Lower leg skin (tissue), 3 donors: ENCODE results near the gene ZNF662.

Experiments used
- POLR2A ChIP-seq, 2 donors: fragments of 450-650 bp; IDR thresholded peaks; one replicate each; pipeline ENCODE4 v1.6.1; 2016 to 2017; ENCODE audit warnings: antibody characterized with exemption in 2 of 2, mild to moderate bottlenecking in 1 of 2, moderate library complexity in 1 of 2
- TF ChIP-seq, protein P1 (sequence below), 3 donors: fragments of 450-650 bp; IDR thresholded peaks; one replicate each; pipeline ENCODE4 v1.5.1; 2016; ENCODE audit warnings: antibody characterized with exemption in 3 of 3, mild to moderate bottlenecking in 3 of 3, moderate library complexity in 2 of 3

DNA sequence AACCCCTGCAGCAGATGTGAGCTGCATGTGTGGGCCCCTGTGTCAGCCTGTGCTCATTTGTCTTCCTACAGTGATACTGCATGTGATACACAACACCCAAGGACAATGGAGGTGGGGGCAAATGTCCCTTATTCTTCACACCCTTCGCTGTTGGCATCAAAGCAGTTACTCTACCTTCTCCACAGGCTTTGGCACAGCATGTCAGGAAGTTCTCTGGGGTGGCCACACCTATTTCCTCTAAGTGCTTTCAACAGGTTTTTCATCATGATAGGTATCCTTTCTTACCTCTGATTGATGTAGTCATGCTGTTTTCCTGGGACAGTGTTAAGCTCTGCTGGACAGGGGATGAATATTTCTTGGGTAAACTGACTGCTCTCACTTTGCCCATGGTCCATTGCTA lies 29.5 kb downstream of the ZNF662 start:
- TF ChIP-seq, protein P1, sequence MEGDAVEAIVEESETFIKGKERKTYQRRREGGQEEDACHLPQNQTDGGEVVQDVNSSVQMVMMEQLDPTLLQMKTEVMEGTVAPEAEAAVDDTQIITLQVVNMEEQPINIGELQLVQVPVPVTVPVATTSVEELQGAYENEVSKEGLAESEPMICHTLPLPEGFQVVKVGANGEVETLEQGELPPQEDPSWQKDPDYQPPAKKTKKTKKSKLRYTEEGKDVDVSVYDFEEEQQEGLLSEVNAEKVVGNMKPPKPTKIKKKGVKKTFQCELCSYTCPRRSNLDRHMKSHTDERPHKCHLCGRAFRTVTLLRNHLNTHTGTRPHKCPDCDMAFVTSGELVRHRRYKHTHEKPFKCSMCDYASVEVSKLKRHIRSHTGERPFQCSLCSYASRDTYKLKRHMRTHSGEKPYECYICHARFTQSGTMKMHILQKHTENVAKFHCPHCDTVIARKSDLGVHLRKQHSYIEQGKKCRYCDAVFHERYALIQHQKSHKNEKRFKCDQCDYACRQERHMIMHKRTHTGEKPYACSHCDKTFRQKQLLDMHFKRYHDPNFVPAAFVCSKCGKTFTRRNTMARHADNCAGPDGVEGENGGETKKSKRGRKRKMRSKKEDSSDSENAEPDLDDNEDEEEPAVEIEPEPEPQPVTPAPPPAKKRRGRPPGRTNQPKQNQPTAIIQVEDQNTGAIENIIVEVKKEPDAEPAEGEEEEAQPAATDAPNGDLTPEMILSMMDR (IDR thresholded peaks at IDR 0.05): no peak
- TF ChIP-seq POLR2A (IDR thresholded peaks at IDR 0.05): no peak
